GM12878 (cell line): Measurements from ENCODE around the gene DAAM1. TPM values are rescaled to one million over a fixed set of nuclear protein-coding genes. Genes with fewer than 3 reads are reported as not detected.

Experiments used
- ATAC-seq: fragments of 200-7000 bp; cut with Tn5 transposase; 3 replicates; pipeline ENCODE4 v1.9.1; 2020; ENCODE audit warnings: mild to moderate bottlenecking, moderate library complexity
- BruUV-seq: library from RNA; stranded (reverse); fragments of 400-500 nt; replicated peaks from 2 replicates; lab custom pipeline; 2021; lab: Mats Ljungman, UMichigan
- CTCF ChIA-PET: fragments of 300-600 bp; sonication (Branson Sonifier 250); formaldehyde crosslinking; extraction: SDS; loops from one replicate; lab custom pipeline; 2021; ENCODE audit warnings: inconsistent platforms; lab: Yijun Ruan, JAX
- POLR2A ChIA-PET: fragments of 350-600 bp; formaldehyde crosslinking; extraction: SDS; loops from one replicate; lab custom pipeline; 2021; ENCODE audit warnings: inconsistent platforms; lab: Charles Lee
- RAD21 ChIA-PET: fragments of 300-600 bp; sonication (Branson Sonifier 250); formaldehyde crosslinking; loops from one replicate; lab custom pipeline; 2023; ENCODE audit warnings: antibody characterized with exemption; ENCODE audit not compliant: unreplicated experiment; lab: Charles Lee
- SMC1A ChIA-PET: fragments of 300-600 bp; sonication (Branson Sonifier 250); formaldehyde crosslinking; loops from one replicate; lab custom pipeline; 2023; ENCODE audit not compliant: unreplicated experiment, uncharacterized antibody; lab: Charles Lee
- DNase-seq: peaks from one replicate; pipeline ENCODE4 v3.0.0-alpha.2; 2011; ENCODE audit warnings: low read depth, low spot score
- FAIRE-seq: peaks from 3 replicates; lab custom pipeline; 2011; peaks lifted over from hg19 to GRCh38; lab: Jason Lieb, UNC
- H2AFZ ChIP-seq: 2 replicates; pipeline ENCODE4 v1.6.0; 2011; ENCODE audit warnings: low read depth, low read length, control low read depth; ENCODE audit not compliant: control insufficient read depth
- H3K27ac ChIP-seq: 2 replicates; pipeline ENCODE4 v1.5.1; 2011; ENCODE audit warnings: control low read depth; ENCODE audit not compliant: control insufficient read depth, insufficient read depth
- H3K27me3 ChIP-seq, 2 experiments: replicated peaks in 1 of 2; 2 replicates each; pipeline versions ENCODE4 v1.6.0 to v1.6.1; 2011; ENCODE audit warnings: low read length in 1 of 2; ENCODE audit not compliant: control insufficient read depth in 2 of 2, insufficient read depth in 2 of 2
- H3K36me3 ChIP-seq, 2 experiments: 2 replicates each; pipeline ENCODE4 v1.5.1; 2011; ENCODE audit warnings: low read length in 1 of 2; ENCODE audit not compliant: control insufficient read depth in 2 of 2, insufficient read depth in 2 of 2
- H3K4me1 ChIP-seq: 2 replicates; pipeline ENCODE4 v1.6.1; 2011; ENCODE audit warnings: mild to moderate bottlenecking, low read length, moderate library complexity, mixed read lengths; ENCODE audit not compliant: control insufficient read depth, insufficient read depth
- H3K4me2 ChIP-seq: 2 replicates; pipeline ENCODE4 v1.6.0; 2011; ENCODE audit warnings: control low read depth; ENCODE audit not compliant: control insufficient read depth, insufficient read depth
- H3K4me3 ChIP-seq: fragments of 200-600 bp; sonication (generic); 2 replicates; pipeline ENCODE4 v1.5.1; 2016
- H3K79me2 ChIP-seq: 2 replicates; pipeline ENCODE4 v1.6.0; 2011; ENCODE audit warnings: low read length; ENCODE audit not compliant: control insufficient read depth, insufficient read depth
- H3K9ac ChIP-seq: 2 replicates; pipeline ENCODE4 v1.8.0; 2011; ENCODE audit warnings: low read length, control low read depth, mixed read lengths; ENCODE audit not compliant: control insufficient read depth, insufficient read depth
- H3K9me3 ChIP-seq: replicated peaks from 3 replicates; pipeline ENCODE4 v1.5.1; 2011; ENCODE audit warnings: mild to moderate bottlenecking, low read length; ENCODE audit not compliant: control insufficient read depth, insufficient read depth
- H4K20me1 ChIP-seq: 2 replicates; pipeline ENCODE4 v1.6.0; 2011; ENCODE audit not compliant: control insufficient read depth, insufficient read depth
- FOXK2 ChIP-seq: fragments of 450-650 bp; IDR thresholded peaks from 2 replicates; pipeline ENCODE4 v1.6.1; 2017; ENCODE audit warnings: mild to moderate bottlenecking, moderate library complexity
- IRF4 ChIP-seq: IDR thresholded peaks from 2 replicates; pipeline ENCODE4 v1.6.1; 2011; ENCODE audit warnings: low read depth, low read length
- WGBS: methylation state at CpG from one replicate; pipeline ENCODE4 v1.1.6; 2016; ENCODE audit warnings: low lambda C conversion rate; ENCODE audit not compliant: insufficient replicate concordance, insufficient coverage; ENCODE audit errors: missing lambda C conversion rate; 5-methylcytosine and 5-hydroxymethylcytosine counted together
- in situ Hi-C: fragments of 300-500 bp; cut with MboI; formaldehyde crosslinking; loops from 9 replicates; pipeline ENCODE4 v1.14.3; 2018; ENCODE audit warnings: mixed read lengths
- intact Hi-C: fragments of 100-400 bp; cut with micrococcal nuclease; formaldehyde crosslinking; loops from one replicate; pipeline ENCODE4 v1.14.2; 2022; ENCODE audit not compliant: unreplicated experiment
- polyA plus RNA-seq, 11 experiments: library from polyadenylated mRNA; depleted of rRNA in 4 of 11; unstranded in 6 of 11; stranded (reverse) in 5 of 11; fragments of >200 nt; fragmentation: Nextera tagmentation in 4 of 11; fragmentation: Illumina TruSeq in 1 of 11; extraction: Ambion mirVana in 4 of 11; extraction: Trizol in 1 of 11; gene quantifications; 1 replicate in 1 of 11; 2 replicates in 10 of 11; pipeline versions ENCODE4 v1.2.1 to v1.2.3, GENCODE V29; 2011 to 2016; ENCODE audit warnings: inconsistent platforms in 2 of 11, missing spikeins in 2 of 11, low read depth in 1 of 11
- total RNA-seq, 4 experiments: library from RNA; depleted of rRNA in 3 of 4; stranded (reverse); fragments of >200 nt in 3 of 4; fragmentation: Illumina TruSeq in 1 of 4; extraction: Trizol in 1 of 4; gene quantifications; 2 replicates each; pipeline versions ENCODE4 v1.2.1 to v1.2.3, GENCODE V29; 2013 to 2021
- TF ChIP-seq, protein P1 (sequence below): fragments of 450-650 bp; IDR thresholded peaks from 2 replicates; pipeline ENCODE4 v1.6.1; 2017; ENCODE audit warnings: antibody characterized with exemption, mild to moderate bottlenecking, moderate library complexity
- TF ChIP-seq, protein P2 (sequence below): IDR thresholded peaks from 2 replicates; pipeline ENCODE4 v1.6.1; 2012; ENCODE audit warnings: improper control_type of control experiment, low read depth, low read length; ENCODE audit not compliant: insufficient replicate concordance
- TF ChIP-seq, protein P3 (sequence below), 3 experiments: IDR thresholded peaks in 2 of 3; conservative IDR thresholded peaks in 1 of 3; 2 replicates each; pipeline ENCODE4 v1.5.1; 2011; ENCODE audit warnings: low read depth in 3 of 3, low read length in 3 of 3, mild to moderate bottlenecking in 3 of 3, control low read depth in 2 of 3, moderate library complexity in 2 of 3, inconsistent platforms in 1 of 3, mixed read lengths in 1 of 3; ENCODE audit not compliant: control insufficient read depth in 2 of 3, insufficient read depth in 1 of 3; ENCODE audit errors: extremely low read depth in 1 of 3

The DAAM1 gene
- total and polyA plus RNA-seq, 10 of the 15 experiments (the other 5 are each of a cell fraction or from before 2014, with no cell fraction given), result 13.8 to 32.4 (median 24.2) TPM

DNA sequence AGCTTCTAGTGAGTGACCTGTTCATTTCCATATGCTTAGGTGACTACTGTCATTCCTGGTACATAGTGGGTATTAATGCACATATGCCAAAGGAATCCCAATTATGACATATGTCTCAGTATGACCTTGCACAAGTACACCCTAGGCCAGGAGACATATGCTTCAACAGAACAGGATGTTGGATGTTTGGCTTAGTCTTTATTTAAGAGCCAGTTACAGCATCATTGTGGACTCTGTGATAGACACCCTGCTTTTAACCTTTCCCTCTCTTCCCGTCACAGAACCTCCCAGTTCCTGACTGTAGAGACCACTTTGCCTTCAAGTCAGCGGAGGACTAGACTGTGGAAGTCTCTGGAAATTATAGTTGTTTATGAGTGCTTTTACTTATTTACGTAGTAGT is 72.9 kb downstream of the DAAM1 start (continued):
- no peak for TF ChIP-seq IRF4
- TF ChIP-seq, protein P1, sequence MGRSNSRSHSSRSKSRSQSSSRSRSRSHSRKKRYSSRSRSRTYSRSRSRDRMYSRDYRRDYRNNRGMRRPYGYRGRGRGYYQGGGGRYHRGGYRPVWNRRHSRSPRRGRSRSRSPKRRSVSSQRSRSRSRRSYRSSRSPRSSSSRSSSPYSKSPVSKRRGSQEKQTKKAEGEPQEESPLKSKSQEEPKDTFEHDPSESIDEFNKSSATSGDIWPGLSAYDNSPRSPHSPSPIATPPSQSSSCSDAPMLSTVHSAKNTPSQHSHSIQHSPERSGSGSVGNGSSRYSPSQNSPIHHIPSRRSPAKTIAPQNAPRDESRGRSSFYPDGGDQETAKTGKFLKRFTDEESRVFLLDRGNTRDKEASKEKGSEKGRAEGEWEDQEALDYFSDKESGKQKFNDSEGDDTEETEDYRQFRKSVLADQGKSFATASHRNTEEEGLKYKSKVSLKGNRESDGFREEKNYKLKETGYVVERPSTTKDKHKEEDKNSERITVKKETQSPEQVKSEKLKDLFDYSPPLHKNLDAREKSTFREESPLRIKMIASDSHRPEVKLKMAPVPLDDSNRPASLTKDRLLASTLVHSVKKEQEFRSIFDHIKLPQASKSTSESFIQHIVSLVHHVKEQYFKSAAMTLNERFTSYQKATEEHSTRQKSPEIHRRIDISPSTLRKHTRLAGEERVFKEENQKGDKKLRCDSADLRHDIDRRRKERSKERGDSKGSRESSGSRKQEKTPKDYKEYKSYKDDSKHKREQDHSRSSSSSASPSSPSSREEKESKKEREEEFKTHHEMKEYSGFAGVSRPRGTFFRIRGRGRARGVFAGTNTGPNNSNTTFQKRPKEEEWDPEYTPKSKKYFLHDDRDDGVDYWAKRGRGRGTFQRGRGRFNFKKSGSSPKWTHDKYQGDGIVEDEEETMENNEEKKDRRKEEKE, result no peak

DNA sequence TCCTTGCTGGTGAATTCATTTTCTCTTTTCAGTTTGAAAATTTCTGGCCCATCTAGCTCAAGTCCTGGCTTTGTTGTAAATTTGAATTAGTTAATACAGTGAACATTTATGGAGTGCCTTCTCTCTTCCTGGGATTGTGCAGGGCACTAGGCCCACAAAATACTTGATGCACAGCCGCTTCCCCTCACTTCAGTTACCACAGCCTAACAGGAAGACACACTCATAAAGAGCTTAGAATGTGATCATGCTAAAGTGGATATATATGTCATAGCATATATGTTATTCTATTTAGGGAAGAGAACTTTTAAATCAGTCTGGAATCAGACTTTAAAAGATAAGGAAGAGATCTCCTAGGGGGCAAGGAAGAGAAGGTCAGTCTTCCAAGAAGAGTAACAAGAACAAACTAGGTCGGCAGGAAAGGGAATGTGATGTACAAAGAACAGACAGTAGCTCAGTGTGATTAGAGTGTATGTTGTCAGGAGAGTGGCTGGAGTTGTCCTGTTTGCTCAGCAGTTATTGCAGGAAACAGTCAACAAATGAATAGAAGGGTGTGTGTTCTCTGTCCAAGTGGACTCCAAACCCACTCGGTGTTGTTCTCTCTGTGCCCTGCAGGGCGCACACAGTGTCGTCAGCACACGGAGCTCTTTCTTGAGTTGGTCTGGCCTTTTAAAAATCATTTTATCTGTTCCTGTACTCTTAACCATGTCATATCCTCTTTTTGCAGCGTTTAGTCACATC is 74.4 kb downstream of the DAAM1 start:
- Histone ChIP-seq H3K4me1 (no peaks in the 10 kb centered on the region), H3K9me3 (no peaks in the 10 kb centered on the region; the same call in 2 of the 3 replicates), H3K4me3 (no peak overlapping the region), H4K20me1 (no peaks in the 10 kb centered on the region; the same call in 1 of the 2 replicates), H3K36me3 (peaks cover 0 to 10% of the 10 kb centered on the region in 2 experiments; a peak in 2 of 4 replicates), H2AFZ (no peak overlapping the region), H3K79me2 (no peaks in the 10 kb centered on the region), H3K9ac (no peak overlapping the region), H3K27me3 (no peaks in the 10 kb centered on the region), H3K4me2 (no peak overlapping the region), H3K27ac (no peak overlapping the region)
- SMC1A ChIA-PET, result interaction anchor here (0.8 to 1.6 kb wide), 4 partner anchors 9 to 21 kb away, joined by 3 to 6 read pairs (median 4); no protein-coding TSS in a partner anchor
- peak; percentile 52; the same call in 2 of the 3 replicates for ATAC-seq
- no peak for DNase-seq
- RAD21 ChIA-PET, result no interaction called here
- FAIRE-seq, result no peak
- intact Hi-C loops (no loop called here), in situ Hi-C loops (no loop called here)
- CTCF ChIA-PET, result interaction anchor here (1.2 kb wide), 2 partner anchors 9 to 181 kb away, joined by 3 to 10 read pairs; no protein-coding TSS in a partner anchor
- no peak for TF ChIP-seq FOXK2
- TF ChIP-seq, protein P2, sequence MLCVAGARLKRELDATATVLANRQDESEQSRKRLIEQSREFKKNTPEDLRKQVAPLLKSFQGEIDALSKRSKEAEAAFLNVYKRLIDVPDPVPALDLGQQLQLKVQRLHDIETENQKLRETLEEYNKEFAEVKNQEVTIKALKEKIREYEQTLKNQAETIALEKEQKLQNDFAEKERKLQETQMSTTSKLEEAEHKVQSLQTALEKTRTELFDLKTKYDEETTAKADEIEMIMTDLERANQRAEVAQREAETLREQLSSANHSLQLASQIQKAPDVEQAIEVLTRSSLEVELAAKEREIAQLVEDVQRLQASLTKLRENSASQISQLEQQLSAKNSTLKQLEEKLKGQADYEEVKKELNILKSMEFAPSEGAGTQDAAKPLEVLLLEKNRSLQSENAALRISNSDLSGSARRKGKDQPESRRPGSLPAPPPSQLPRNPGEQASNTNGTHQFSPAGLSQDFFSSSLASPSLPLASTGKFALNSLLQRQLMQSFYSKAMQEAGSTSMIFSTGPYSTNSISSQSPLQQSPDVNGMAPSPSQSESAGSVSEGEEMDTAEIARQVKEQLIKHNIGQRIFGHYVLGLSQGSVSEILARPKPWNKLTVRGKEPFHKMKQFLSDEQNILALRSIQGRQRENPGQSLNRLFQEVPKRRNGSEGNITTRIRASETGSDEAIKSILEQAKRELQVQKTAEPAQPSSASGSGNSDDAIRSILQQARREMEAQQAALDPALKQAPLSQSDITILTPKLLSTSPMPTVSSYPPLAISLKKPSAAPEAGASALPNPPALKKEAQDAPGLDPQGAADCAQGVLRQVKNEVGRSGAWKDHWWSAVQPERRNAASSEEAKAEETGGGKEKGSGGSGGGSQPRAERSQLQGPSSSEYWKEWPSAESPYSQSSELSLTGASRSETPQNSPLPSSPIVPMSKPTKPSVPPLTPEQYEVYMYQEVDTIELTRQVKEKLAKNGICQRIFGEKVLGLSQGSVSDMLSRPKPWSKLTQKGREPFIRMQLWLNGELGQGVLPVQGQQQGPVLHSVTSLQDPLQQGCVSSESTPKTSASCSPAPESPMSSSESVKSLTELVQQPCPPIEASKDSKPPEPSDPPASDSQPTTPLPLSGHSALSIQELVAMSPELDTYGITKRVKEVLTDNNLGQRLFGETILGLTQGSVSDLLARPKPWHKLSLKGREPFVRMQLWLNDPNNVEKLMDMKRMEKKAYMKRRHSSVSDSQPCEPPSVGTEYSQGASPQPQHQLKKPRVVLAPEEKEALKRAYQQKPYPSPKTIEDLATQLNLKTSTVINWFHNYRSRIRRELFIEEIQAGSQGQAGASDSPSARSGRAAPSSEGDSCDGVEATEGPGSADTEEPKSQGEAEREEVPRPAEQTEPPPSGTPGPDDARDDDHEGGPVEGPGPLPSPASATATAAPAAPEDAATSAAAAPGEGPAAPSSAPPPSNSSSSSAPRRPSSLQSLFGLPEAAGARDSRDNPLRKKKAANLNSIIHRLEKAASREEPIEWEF, result no peak
- TF ChIP-seq, protein P3, sequence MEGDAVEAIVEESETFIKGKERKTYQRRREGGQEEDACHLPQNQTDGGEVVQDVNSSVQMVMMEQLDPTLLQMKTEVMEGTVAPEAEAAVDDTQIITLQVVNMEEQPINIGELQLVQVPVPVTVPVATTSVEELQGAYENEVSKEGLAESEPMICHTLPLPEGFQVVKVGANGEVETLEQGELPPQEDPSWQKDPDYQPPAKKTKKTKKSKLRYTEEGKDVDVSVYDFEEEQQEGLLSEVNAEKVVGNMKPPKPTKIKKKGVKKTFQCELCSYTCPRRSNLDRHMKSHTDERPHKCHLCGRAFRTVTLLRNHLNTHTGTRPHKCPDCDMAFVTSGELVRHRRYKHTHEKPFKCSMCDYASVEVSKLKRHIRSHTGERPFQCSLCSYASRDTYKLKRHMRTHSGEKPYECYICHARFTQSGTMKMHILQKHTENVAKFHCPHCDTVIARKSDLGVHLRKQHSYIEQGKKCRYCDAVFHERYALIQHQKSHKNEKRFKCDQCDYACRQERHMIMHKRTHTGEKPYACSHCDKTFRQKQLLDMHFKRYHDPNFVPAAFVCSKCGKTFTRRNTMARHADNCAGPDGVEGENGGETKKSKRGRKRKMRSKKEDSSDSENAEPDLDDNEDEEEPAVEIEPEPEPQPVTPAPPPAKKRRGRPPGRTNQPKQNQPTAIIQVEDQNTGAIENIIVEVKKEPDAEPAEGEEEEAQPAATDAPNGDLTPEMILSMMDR (IDR thresholded peaks at IDR 0.05 in 2 of 3, conservative IDR thresholded peaks at IDR 0.05 in 1 of 3; ENCODE audit: control insufficient read depth in 2 of 3, extremely low read depth in 1 of 3, insufficient read depth in 1 of 3, low read depth in 3 of 3, low read length in 3 of 3), result 0 out of 6 replicates have a peak, but pooled peaks of 1 of the 3 experiments have one; percentile 22
- no TSS peak for BruUV-seq
- POLR2A ChIA-PET, result interaction anchor here (0.9 kb wide), 1 partner anchor 55 kb away, joined by 3 read pairs; no protein-coding TSS in a partner anchor
- WGBS, result 90% methylated on average over 7 of the region's 7 CpGs
